ENCODE data around the gene ICAM5.

GRCh38 chr19:10256970-10257615 is 32.7 kb upstream of the ICAM5 start:
- no peak for TF ChIP-seq ZNF121 (CRISPR knock-in tag; IDR thresholded peaks at IDR 0.05)
- TF ChIP-seq CTCF (IDR thresholded peaks at IDR 0.05) = no peak
- TF ChIP-seq ESRRA (CRISPR knock-in tag; IDR thresholded peaks at IDR 0.05; ENCODE audit: borderline replicate concordance) = no peak
- TF ChIP-seq RELA (CRISPR knock-in tag; IDR thresholded peaks at IDR 0.05; ENCODE audit: borderline replicate concordance) = no peak
- no peak for TF ChIP-seq ZNF512 (CRISPR knock-in tag; IDR thresholded peaks at IDR 0.05; ENCODE audit: borderline replicate concordance)
- TF ChIP-seq IRF1 (CRISPR knock-in tag; IDR thresholded peaks at IDR 0.05) = no peak
- no peak for TF ChIP-seq CREB1 (CRISPR knock-in tag; IDR thresholded peaks at IDR 0.05)
- no peak for TF ChIP-seq USF1 (CRISPR knock-in tag; IDR thresholded peaks at IDR 0.05)
- no peak for TF ChIP-seq E2F5 (CRISPR knock-in tag; IDR thresholded peaks at IDR 0.05)
- TF ChIP-seq USF2 (CRISPR knock-in tag; IDR thresholded peaks at IDR 0.05) = no peak
- no peak for TF ChIP-seq ZNF232 (CRISPR knock-in tag; IDR thresholded peaks at IDR 0.05)

Measured in WTC11 (cell line).